K562 (cell line): ENCODE measurements around the gene ALKBH8. TPM values are rescaled to one million over a fixed set of nuclear protein-coding genes. Genes with fewer than 3 reads are reported as not detected.

Experiments
- ATAC-seq: fragments of 200-7000 bp; cut with Tn5 transposase; 3 replicates; pipeline ENCODE4 v1.9.1; 2020; ENCODE audit warnings: moderate library complexity
- BruUV-seq: library from RNA; stranded (reverse); fragments of 400-500 nt; replicated peaks from 2 replicates; lab custom pipeline; 2021; lab: Mats Ljungman, UMichigan
- CTCF ChIA-PET: fragments of 300-600 bp; formaldehyde crosslinking; extraction: SDS; loops from one replicate; lab custom pipeline; 2021; ENCODE audit warnings: low intra/inter-chr PET ratio; lab: Yijun Ruan, JAX
- POLR2A ChIA-PET: fragments of 300-600, 350-650 bp; sonication (Branson Sonifier 250); formaldehyde crosslinking; extraction: SDS; loops from one replicate; lab custom pipeline; 2021; ENCODE audit warnings: antibody characterized with exemption, inconsistent platforms; lab: Yijun Ruan, JAX
- DNase-seq, 4 experiments: peaks; one replicate each; pipeline versions ENCODE4 v3.0.0 to v3.0.0-alpha.2; 2011 to 2018; ENCODE audit warnings: low spot score in 3 of 4, mixed read lengths in 3 of 4; ENCODE audit errors: extremely low read depth in 1 of 4
- FAIRE-seq: peaks from 2 replicates; lab custom pipeline; 2011; peaks lifted over from hg19 to GRCh38; lab: Jason Lieb, UNC
- H2AFZ ChIP-seq: 2 replicates; pipeline ENCODE4 v1.6.0; 2011; ENCODE audit warnings: low read depth, low read length, control low read depth, inconsistent platforms
- H3K27ac ChIP-seq: fragments of 200-600 bp; 3 replicates; pipeline ENCODE4 v1.8.0; 2011; ENCODE audit warnings: low read depth, mild to moderate bottlenecking, control low read depth, inconsistent platforms, low read length, moderate library complexity, mixed read lengths; ENCODE audit errors: extremely low read depth
- H3K27me3 ChIP-seq, 2 experiments: fragments of 300-600 bp in 1 of 2; 2 replicates in 1 of 2; 3 replicates in 1 of 2; pipeline versions ENCODE4 v1.6.0 to v1.8.0; 2011; ENCODE audit warnings: inconsistent platforms in 2 of 2, low read length in 2 of 2, mild to moderate bottlenecking in 1 of 2, mixed read lengths in 1 of 2, moderate library complexity in 1 of 2; ENCODE audit not compliant: control insufficient read depth in 2 of 2, insufficient read depth in 2 of 2
- H3K36me3 ChIP-seq: fragments of 300-600 bp; 3 replicates; pipeline ENCODE4 v1.8.0; 2011; ENCODE audit warnings: mild to moderate bottlenecking, low read length, inconsistent platforms; ENCODE audit not compliant: control insufficient read depth, insufficient read depth
- H3K4me1 ChIP-seq, 2 experiments: fragments of 200-600 bp in 1 of 2; replicated peaks in 1 of 2; 2 replicates in 1 of 2; 3 replicates in 1 of 2; pipeline versions ENCODE4 v1.5.1 to v1.8.0; 2011; ENCODE audit warnings: inconsistent platforms in 2 of 2, low read length in 2 of 2, mild to moderate bottlenecking in 1 of 2, mixed read lengths in 1 of 2, moderate library complexity in 1 of 2; ENCODE audit not compliant: control insufficient read depth in 2 of 2, insufficient read depth in 2 of 2
- H3K4me2 ChIP-seq: 2 replicates; pipeline ENCODE4 v1.6.1; 2011; ENCODE audit warnings: low read length, control low read depth, inconsistent platforms, mixed read lengths; ENCODE audit not compliant: insufficient read depth
- H3K4me3 ChIP-seq: fragments of 200-600 bp; sonication (generic), shearing (Covaris generic); 2 replicates; pipeline ENCODE4 v1.5.1; 2016; ENCODE audit warnings: control low read depth, inconsistent platforms
- H3K79me2 ChIP-seq: fragments of 200-600 bp; 3 replicates; pipeline ENCODE4 v1.8.0; 2011; ENCODE audit warnings: low read length, inconsistent platforms; ENCODE audit not compliant: control insufficient read depth, insufficient read depth
- H3K9ac ChIP-seq, 2 experiments: 2 replicates each; pipeline versions ENCODE4 v1.6.0 to v1.6.1; 2011; ENCODE audit warnings: low read depth in 2 of 2, low read length in 2 of 2, control low read depth in 1 of 2, inconsistent platforms in 1 of 2, mild to moderate bottlenecking in 1 of 2, mixed read lengths in 1 of 2; ENCODE audit not compliant: insufficient read depth in 1 of 2
- H3K9me1 ChIP-seq: one replicate; pipeline ENCODE4 v1.6.0; 2011; ENCODE audit warnings: inconsistent platforms, mild to moderate bottlenecking, low read length, moderate library complexity; ENCODE audit not compliant: control insufficient read depth, insufficient read depth
- H3K9me3 ChIP-seq: replicated peaks from 2 replicates; pipeline ENCODE4 v1.5.1; 2011; ENCODE audit warnings: low read depth, low read length, inconsistent platforms; ENCODE audit not compliant: control insufficient read depth, insufficient read depth
- H4K20me1 ChIP-seq: replicated peaks from 2 replicates; pipeline ENCODE4 v1.6.1; 2011; ENCODE audit warnings: low read length, inconsistent platforms, mixed read lengths; ENCODE audit not compliant: control insufficient read depth, insufficient read depth
- CSDE1 ChIP-seq, 2 experiments: fragments of 450-650 bp; IDR thresholded peaks; 2 replicates each; pipeline ENCODE4 v1.6.1; 2016; ENCODE audit warnings: mild to moderate bottlenecking in 1 of 2
- FOS ChIP-seq: IDR thresholded peaks from 3 replicates; pipeline ENCODE4 v1.6.1; 2011; ENCODE audit not compliant: insufficient read length; ENCODE audit errors: extremely low read depth
- IRF9 ChIP-seq: fragments of 450-650 bp; IDR thresholded peaks from 2 replicates; pipeline ENCODE4 v1.6.1; 2016; ENCODE audit warnings: missing biosample characterization, missing genetic modification characterization
- NFIX ChIP-seq: fragments of 250-450 bp; sonication (Bioruptor Pico); IDR thresholded peaks from 2 replicates; pipeline ENCODE4 v1.4.0; 2020; ENCODE audit warnings: low read depth, mild to moderate bottlenecking, moderate library complexity
- NFXL1 ChIP-seq: fragments of 450-650 bp; formaldehyde crosslinking; IDR thresholded peaks from 2 replicates; pipeline ENCODE4 v1.4.0; 2021; ENCODE audit warnings: mild to moderate bottlenecking
- ZKSCAN3 ChIP-seq: fragments of 250-450 bp; sonication (Bioruptor Pico); IDR thresholded peaks from 2 replicates; pipeline ENCODE4 v1.4.0; 2020
- ZNF280A ChIP-seq: fragments of 450-650 bp; IDR thresholded peaks from 2 replicates; pipeline ENCODE4 v1.6.1; 2018; ENCODE audit warnings: mild to moderate bottlenecking, low read depth; ENCODE audit not compliant: partially characterized antibody
- ZNF347 ChIP-seq: fragments of 450-650 bp; formaldehyde crosslinking; IDR thresholded peaks from 2 replicates; pipeline ENCODE4 v1.4.0; 2020; ENCODE audit warnings: low read depth, mild to moderate bottlenecking, moderate library complexity
- WGBS: fragments of 100-300 bp; shearing (Covaris generic); methylation state at CpG from one replicate; pipeline ENCODE4 v1.1.6; 2016; ENCODE audit warnings: low coverage, mixed read lengths; ENCODE audit not compliant: insufficient coverage; ENCODE audit errors: missing lambda C conversion rate; 5-methylcytosine and 5-hydroxymethylcytosine counted together
- in situ Hi-C: fragments of 300-500 bp; cut with MboI; formaldehyde crosslinking; loops from 4 replicates; pipeline ENCODE4 v1.15.0; 2018; ENCODE audit warnings: inconsistent platforms, mixed read lengths
- intact Hi-C: fragments of 100-400 bp; cut with micrococcal nuclease; formaldehyde crosslinking; loops from 2 replicates; pipeline ENCODE4 v1.14.2; 2022
- polyA plus RNA-seq, 8 experiments: library from polyadenylated mRNA; depleted of rRNA in 4 of 8; stranded (reverse) in 5 of 8; unstranded in 3 of 8; fragments of >200 nt; fragmentation: Nextera tagmentation in 2 of 8; fragmentation: Illumina TruSeq in 1 of 8; extraction: Ambion mirVana in 2 of 8; extraction: Trizol in 1 of 8; gene quantifications; 2 replicates each; pipeline versions ENCODE4 v1.2.1 to v1.2.3, GENCODE V29; 2011 to 2014; ENCODE audit warnings: inconsistent platforms in 1 of 8, missing spikeins in 1 of 8
- total RNA-seq, 7 experiments: library from RNA; depleted of rRNA in 6 of 7; stranded (reverse); fragments of >200 nt in 6 of 7; fragmentation: Illumina TruSeq in 2 of 7; extraction: Trizol in 2 of 7; gene quantifications; 2 replicates each; pipeline versions ENCODE4 v1.2.1 to v1.2.3, GENCODE V29; 2011 to 2021; ENCODE audit warnings: low replicate concordance in 1 of 7

Gene ALKBH8
- total and polyA plus RNA-seq, 9 of the 15 experiments (the other 6 are each of a cell fraction or from before 2014, with no cell fraction given), result 4.3 to 14.4 (median 9.1) TPM

- Histone ChIP-seq H2AFZ (no peak overlapping the region), H3K27me3 (peaks cover 25 to 27% of the 10 kb centered on the region in 2 experiments; a peak in 4 of 5 replicates), H4K20me1 (no peaks in the 10 kb centered on the region), H3K27ac (no peak overlapping the region), H3K79me2 (no peaks in the 10 kb centered on the region), H3K9ac (no peak overlapping the region), H3K9me3 (no peaks in the 10 kb centered on the region), H3K4me1 (peaks cover 0 to 14% of the 10 kb centered on the region in 2 experiments; a peak in 2 of 5 replicates), H3K4me3 (no peak overlapping the region), H3K36me3 (no peaks in the 10 kb centered on the region), H3K4me2 (no peak overlapping the region), H3K9me1 (no peaks in the 10 kb centered on the region)
- TF ChIP-seq IRF9 (tag) (no peak), ZKSCAN3 (no peak)
- ATAC-seq, result no peak
- WGBS, result 0% methylated on average over 2 of the region's 2 CpGs
- BruUV-seq, result no TSS peak
- POLR2A ChIA-PET, result no interaction called here
- no peak for FAIRE-seq
- intact Hi-C loops, result no loop called here
- in situ Hi-C loops, result no loop called here
- CTCF ChIA-PET, result no interaction called here
- DNase-seq, result no peak
Measured at GRCh38 chr11:107594736-107595135, 29.2 kb upstream of the ALKBH8 start.

GRCh38 chr11:107593951-107594350 lies 28.4 kb upstream of the ALKBH8 start:
- WGBS, result 0% methylated on average over 4 of the region's 4 CpGs
- no peak overlapping the region for H3K4me3 ChIP-seq
- H3K9ac ChIP-seq, result no peak overlapping the region
- DNase-seq, result no peak
- 0 out of 2 replicates have a peak, but pooled peaks cover 1% of the 10 kb centered on the region for H3K9me3 ChIP-seq
- no peak for FAIRE-seq
- H3K9me1 ChIP-seq, result no peaks in the 10 kb centered on the region
- H3K4me1 ChIP-seq, result peaks cover 0 to 14% of the 10 kb centered on the region in 2 experiments; a peak in 2 of 5 replicates
- ATAC-seq, result no peak
- in situ Hi-C loops, result no loop called here
- no peak overlapping the region for H3K27ac ChIP-seq
- CTCF ChIA-PET, result no interaction called here
- no peak overlapping the region for H3K4me2 ChIP-seq
- TF ChIP-seq NFIX (CRISPR knock-in tag) (no peak), FOS (no peak), ZNF347 (CRISPR knock-in tag) (no peak), CSDE1 (IDR thresholded peaks at IDR 0.05) (no peak), NFXL1 (no peak), ZNF280A (no peak)
- TF ChIP-seq, all 486 proteins: peak for 0
- no peaks in the 10 kb centered on the region for H3K36me3 ChIP-seq
- POLR2A ChIA-PET, result interaction anchor here (1.2 kb wide), 1 partner anchor 45 kb away, joined by 3 read pairs; no protein-coding TSS in a partner anchor
- intact Hi-C loops, result no loop called here
- H3K27me3 ChIP-seq, result peaks cover 25 to 27% of the 10 kb centered on the region in 2 experiments; a peak in 4 of 5 replicates
- H4K20me1 ChIP-seq, result no peaks in the 10 kb centered on the region
- no peak overlapping the region for H2AFZ ChIP-seq
- H3K79me2 ChIP-seq, result no peaks in the 10 kb centered on the region
- BruUV-seq, result no TSS peak
